GM19035 (cell line): ENCODE data around the gene OXLD1.

Source experiments
- ATAC-seq: cut with Tn5 transposase; IDR thresholded peaks from one replicate; pipeline ENCODE4 v1.9.1; 2021; ENCODE audit not compliant: unreplicated experiment

Gene OXLD1

GRCh38 chr17:81666342-81667191 lies at the start of gene OXLD1, which contains the start of gene CCDC137:
Gene OXLD1, minus strand, starts transcription at chr17:81666605. Its CDS starts 28 bp downstream, at chr17:81666577.
Gene CCDC137, plus strand, starts transcription at chr17:81666737. Its CDS starts 30 bp downstream, at chr17:81666767.
- peak; percentile 86 for ATAC-seq

GRCh38 chr17:81715107-81715871 lies 48.9 kb upstream of the OXLD1 start:
- ATAC-seq, result no peak

- no peak for ATAC-seq
Observed at GRCh38 chr17:81714412-81715106, 48.2 kb upstream of the OXLD1 start.

- no peak for ATAC-seq
Observed at GRCh38 chr17:81713556-81714411, 47.4 kb upstream of the OXLD1 start.

GRCh38 chr17:81713004-81713555 lies 46.7 kb upstream of the OXLD1 start:
- no peak for ATAC-seq

- peak; percentile 23 for ATAC-seq
Observed at GRCh38 chr17:81712468-81713003, 46.1 kb upstream of the OXLD1 start.

- peak; percentile 66 for ATAC-seq
Observed at GRCh38 chr17:81711814-81712467, 45.5 kb upstream of the OXLD1 start, which contains the start of gene SLC25A10. Gene SLC25A10, plus strand, starts transcription at chr17:81712284. Its CDS starts 143 bp downstream, at chr17:81712427.

- ATAC-seq, result no peak
Observed at GRCh38 chr17:81710514-81711308, 44.3 kb upstream of the OXLD1 start.

GRCh38 chr17:81708739-81709185 lies 42.4 kb upstream of the OXLD1 start:
- no peak for ATAC-seq

- no peak for ATAC-seq
Observed at GRCh38 chr17:81707725-81708646, 41.6 kb upstream of the OXLD1 start.

- no peak for ATAC-seq
Observed at GRCh38 chr17:81706757-81707624, 40.6 kb upstream of the OXLD1 start.

GRCh38 chr17:81706232-81706611 lies 39.8 kb upstream of the OXLD1 start:
- ATAC-seq, result no peak

GRCh38 chr17:81705518-81706231 lies 39.3 kb upstream of the OXLD1 start:
- no peak for ATAC-seq

- no peak for ATAC-seq
Observed at GRCh38 chr17:81703747-81704654, 37.6 kb upstream of the OXLD1 start.
